Epithelial cell of prostate (primary cell): ENCODE results near the gene TMEM266.

ENCODE experiments used
- DNase-seq: peaks from one replicate; pipeline ENCODE4 v3.0.0-alpha.2; 2011; ENCODE audit warnings: low read depth, low spot score
- H3K27ac ChIP-seq: fragments of 450-650 bp; 2 replicates; pipeline ENCODE4 v1.5.1; 2017; ENCODE audit warnings: mild to moderate bottlenecking

TMEM266 gene

GRCh38 chr15:76217882-76218217 is 158.1 kb downstream of the TMEM266 start:
- DNase-seq: no peak
- H3K27ac ChIP-seq: no peak overlapping the region

GRCh38 chr15:76221085-76221767 is 161.4 kb downstream of the TMEM266 start:
- H3K27ac ChIP-seq: no peak overlapping the region

GRCh38 chr15:76222159-76222558 is 162.4 kb downstream of the TMEM266 start:
- H3K27ac ChIP-seq: no peak overlapping the region
- no peak for DNase-seq

More at GRCh38 chr15:76221085-76221767, 161.4 kb downstream of the TMEM266 start:
- DNase-seq: no peak

GRCh38 chr15:76223521-76223920 is 163.7 kb downstream of the TMEM266 start:
- H3K27ac ChIP-seq: no peak overlapping the region
- DNase-seq: no peak

GRCh38 chr15:76229266-76229665 is 169.5 kb downstream of the TMEM266 start:
- H3K27ac ChIP-seq: no peak overlapping the region
- no peak for DNase-seq

- DNase-seq: no peak
- no peak overlapping the region for H3K27ac ChIP-seq
Observed at GRCh38 chr15:76233921-76234320, 174.1 kb downstream of the TMEM266 start.

- no peak overlapping the region for H3K27ac ChIP-seq
- DNase-seq: no peak
Observed at GRCh38 chr15:76234337-76234889, 174.6 kb downstream of the TMEM266 start.

- no peak for DNase-seq
- no peak overlapping the region for H3K27ac ChIP-seq
Observed at GRCh38 chr15:76235186-76235826, 175.5 kb downstream of the TMEM266 start.

- no peak overlapping the region for H3K27ac ChIP-seq
- no peak for DNase-seq
Observed at GRCh38 chr15:76236350-76236749, 176.6 kb downstream of the TMEM266 start.

GRCh38 chr15:76239786-76240185 is 180.0 kb downstream of the TMEM266 start:
- no peak for DNase-seq
- H3K27ac ChIP-seq: no peak overlapping the region

GRCh38 chr15:76245072-76245610 is 185.4 kb downstream of the TMEM266 start:
- DNase-seq: no peak
- no peak overlapping the region for H3K27ac ChIP-seq

- no peak overlapping the region for H3K27ac ChIP-seq
- no peak for DNase-seq
Observed at GRCh38 chr15:76251717-76252116, 191.9 kb downstream of the TMEM266 start.

- no peak for DNase-seq
- H3K27ac ChIP-seq: no peak overlapping the region
Observed at GRCh38 chr15:76252249-76252648, 192.5 kb downstream of the TMEM266 start.

GRCh38 chr15:76253691-76254473 is 194.1 kb downstream of the TMEM266 start:
- DNase-seq: no peak
- H3K27ac ChIP-seq: no peak overlapping the region
